Thymus (tissue), 11 donors: ENCODE measurements around the gene EGLN2. TPM values are rescaled to one million over a fixed set of nuclear protein-coding genes. Genes with fewer than 3 reads are reported as not detected.
A peak's percentile ranks its signal among the peaks of the same experiment; 100 is the strongest.
"Not testable (repeated sequence)": the region's sequence is repeated elsewhere in the genome, so short reads cannot be mapped to it uniquely, and the experiment has no call there.

Source experiments
- DNase-seq, 9 donors: peaks; one replicate each; pipeline ENCODE4 v3.0.0-alpha.2; 2013; ENCODE audit warnings: low spot score in 9 of 9, low read depth in 6 of 9, missing footprints in 1 of 9
- H3K27ac ChIP-seq, 2 donors: one replicate each; pipeline ENCODE4 v1.5.1; 2013; ENCODE audit warnings: control low read depth in 1 of 2, low read depth in 1 of 2, low read length in 1 of 2, mild to moderate bottlenecking in 1 of 2, moderate library complexity in 1 of 2
- H3K27me3 ChIP-seq, 2 donors: one replicate each; pipeline ENCODE4 v1.5.1; 2013; ENCODE audit warnings: low read length in 1 of 2; ENCODE audit not compliant: control insufficient read depth in 2 of 2, insufficient read depth in 1 of 2
- H3K36me3 ChIP-seq, 2 donors: one replicate each; pipeline ENCODE4 v1.5.1; 2013; ENCODE audit warnings: low read length in 1 of 2, mild to moderate bottlenecking in 1 of 2, moderate library complexity in 1 of 2; ENCODE audit not compliant: control insufficient read depth in 2 of 2, insufficient read depth in 2 of 2
- H3K4me1 ChIP-seq, 2 donors: one replicate each; pipeline ENCODE4 v1.5.1; 2013; ENCODE audit warnings: low read length in 2 of 2; ENCODE audit not compliant: control insufficient read depth in 2 of 2, insufficient read depth in 2 of 2
- H3K4me3 ChIP-seq, 2 donors: one replicate each; pipeline ENCODE4 v1.5.1; 2013; ENCODE audit warnings: low read length in 2 of 2, control low read depth in 1 of 2, mild to moderate bottlenecking in 1 of 2
- H3K9me3 ChIP-seq, 2 donors: one replicate each; pipeline ENCODE4 v1.5.1; 2013; ENCODE audit warnings: low read length in 1 of 2, mild to moderate bottlenecking in 1 of 2; ENCODE audit not compliant: control insufficient read depth in 2 of 2, insufficient read depth in 1 of 2
- WGBS: extraction: QIAGEN DNeasy Blood & Tissue Kit; methylation state at CpG from one replicate; pipeline ENCODE4 v1.1.7; 2013; 5-methylcytosine and 5-hydroxymethylcytosine counted together
- polyA plus RNA-seq: library from polyadenylated mRNA; stranded (reverse); fragments of 200-250 nt; gene quantifications from one replicate; pipeline ENCODE4 v1.2.3, GENCODE V29; 2013
- total RNA-seq: library from RNA; stranded (reverse); fragments of 120-200 nt; gene quantifications from one replicate; pipeline ENCODE4 v1.2.4, GENCODE V29; 2013
- donor health status: healthy.

Gene EGLN2
- total and polyA plus RNA-seq, 2 donors = 80.0 to 90.3 TPM

DNA sequence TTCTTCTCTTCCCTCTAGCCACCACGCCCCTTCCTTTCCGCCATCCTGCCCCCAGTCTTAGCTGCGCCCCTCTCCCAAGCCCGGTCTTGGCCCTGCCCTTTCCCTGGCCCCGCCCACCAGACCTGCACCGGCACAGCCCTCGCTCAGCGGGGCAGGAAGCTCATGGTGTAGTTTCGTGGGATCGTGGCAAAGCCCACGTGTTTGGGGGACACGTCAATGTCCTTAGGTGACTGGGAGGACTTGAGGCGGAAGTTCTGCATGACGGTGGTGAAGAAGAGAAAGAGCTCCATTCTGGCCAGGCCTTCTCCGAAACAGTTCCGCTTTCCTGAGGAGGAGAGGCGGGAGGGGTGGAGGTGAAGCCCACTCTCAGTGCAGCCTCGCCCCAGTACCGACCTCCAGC, 44.7 kb downstream of the EGLN2 start:
- H3K36me3 ChIP-seq = not testable (repeated sequence)
- peak overlapping the region in 1 of 2 donors; percentile 31 for H3K27ac ChIP-seq

DNA sequence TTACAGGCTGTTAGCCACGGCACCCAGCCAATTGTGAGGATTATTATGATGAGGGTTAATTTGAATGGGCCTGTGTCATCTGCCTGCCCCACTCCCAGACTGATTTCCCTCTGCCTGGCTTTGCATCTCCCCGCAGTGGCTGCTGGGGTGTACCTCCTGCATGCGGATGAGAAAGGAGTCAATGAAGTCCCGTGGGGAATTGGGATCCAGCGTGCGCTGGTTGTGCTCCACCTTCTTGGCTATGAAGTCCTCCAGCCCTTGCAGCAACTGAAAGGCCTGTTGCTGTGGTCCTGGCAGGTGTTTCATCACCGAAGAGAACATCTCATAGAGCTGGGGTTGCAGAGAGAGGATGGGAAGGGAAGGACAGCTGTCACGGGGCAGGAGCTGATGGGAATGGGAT, 47.7 kb downstream of the EGLN2 start:
- H3K9me3 ChIP-seq, H3K27ac ChIP-seq, DNase-seq, H3K36me3 ChIP-seq, H3K4me1 ChIP-seq, H3K4me3 ChIP-seq: not testable (repeated sequence)
- peaks cover 2 to 29% of the 10 kb centered on the region in 2 donors for H3K27me3 ChIP-seq
- 95% methylated on average over 8 of the region's 8 CpGs for WGBS

More for the DNA sequence above, 44.7 kb downstream of the EGLN2 start:
- Histone ChIP-seq H3K4me3 (peak overlapping the region in 1 of 2 donors; percentile 21), H3K27me3 (peaks cover 2 to 11% of the 10 kb centered on the region in 2 donors)
- WGBS = 1% methylated on average over 16 of the region's 19 CpGs
- not testable (repeated sequence) for H3K4me1 ChIP-seq, H3K9me3 ChIP-seq
- peak in 3 of 9 donors; percentile 3 to 72 (median 54) for DNase-seq

DNA sequence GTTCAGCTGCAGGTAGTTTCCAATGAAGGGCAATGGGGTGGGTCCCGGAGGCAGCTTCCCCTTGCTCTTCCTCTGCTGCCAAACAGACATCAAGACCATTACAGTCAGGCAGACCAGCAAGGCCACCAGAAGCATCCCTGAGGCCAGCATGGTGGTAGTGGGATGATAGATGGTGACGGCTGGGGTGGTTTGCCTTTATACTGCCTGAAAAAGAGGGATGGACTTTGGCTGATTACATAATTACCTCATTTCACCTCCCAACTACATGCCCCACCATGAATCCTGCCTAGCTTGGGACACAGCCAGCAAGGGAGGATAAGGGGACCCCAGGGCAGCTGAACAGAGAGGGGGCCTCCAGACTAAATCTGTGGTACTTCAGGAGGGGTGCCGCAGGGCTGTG, 51.3 kb downstream of the EGLN2 start, which contains the start of gene CYP2A6:
CYP2A6 (minus strand) TSS at position 171 of the 400 bp plus-strand sequence; CDS start at position 150, 21 bp downstream.
- 95% methylated on average over 3 of the region's 3 CpGs for WGBS
- not testable (repeated sequence) for DNase-seq

DNA sequence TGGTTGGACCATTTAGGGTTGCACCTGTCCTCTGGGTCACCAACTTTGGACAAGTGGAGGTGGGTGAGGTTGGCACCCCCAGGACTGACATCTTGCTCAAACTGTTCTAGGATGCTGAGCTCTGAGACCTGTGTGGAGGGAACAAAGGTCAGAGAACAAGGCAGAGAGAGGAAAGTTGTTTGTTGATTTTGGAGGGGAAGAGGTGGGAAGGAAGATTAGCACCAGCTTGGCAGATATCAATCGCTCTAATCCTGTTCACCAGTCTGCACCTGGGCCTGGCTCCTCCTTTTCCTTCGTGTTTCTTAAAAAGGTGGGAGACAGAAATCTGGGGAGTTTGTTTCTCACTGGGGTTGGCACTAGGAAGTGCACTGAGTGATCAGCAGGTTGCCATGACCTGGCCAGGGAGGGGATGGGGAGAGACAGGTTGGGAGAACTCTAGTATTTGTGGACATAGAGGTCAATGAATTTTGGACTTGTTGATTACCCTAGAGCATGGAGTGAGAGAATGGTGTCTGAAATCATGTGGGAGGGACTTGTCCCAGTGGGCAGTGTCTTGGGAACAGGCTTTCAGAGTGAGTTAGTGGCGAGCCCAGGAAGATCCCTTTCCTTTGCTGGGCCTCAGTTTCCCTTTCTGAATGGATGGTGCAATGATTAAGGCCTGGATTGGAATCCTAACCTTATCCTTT, 53.6 kb downstream of the EGLN2 start:
- not testable (repeated sequence) for H3K4me3 ChIP-seq, H3K27ac ChIP-seq, H3K4me1 ChIP-seq, H3K9me3 ChIP-seq, H3K36me3 ChIP-seq, DNase-seq
- peaks cover 2 to 27% of the 10 kb centered on the region in 2 donors for H3K27me3 ChIP-seq
- 84% methylated on average over 2 of the region's 3 CpGs for WGBS

More for the DNA sequence above, 51.3 kb downstream of the EGLN2 start, which contains the start of gene CYP2A6:
- peaks cover 2 to 29% of the 10 kb centered on the region in 2 donors for H3K27me3 ChIP-seq
- H3K4me3 ChIP-seq, H3K36me3 ChIP-seq, H3K9me3 ChIP-seq, H3K4me1 ChIP-seq, H3K27ac ChIP-seq: not testable (repeated sequence)

Other genes starting within 250 kb of the EGLN2 start
- gene SHKBP1, start 222.3 kb upstream of the EGLN2 start, total RNA-seq = 33.1 TPM
- 117 TPM for gene SHKBP1, start 222.3 kb upstream of the EGLN2 start, polyA plus RNA-seq
- gene LTBP4, start 197.8 kb upstream of the EGLN2 start, total RNA-seq = 6.0 TPM
- gene LTBP4, start 197.8 kb upstream of the EGLN2 start, polyA plus RNA-seq = 35.6 TPM
- 2.0 TPM for gene NUMBL, start 108.5 kb upstream of the EGLN2 start, total RNA-seq
- 15.3 TPM for gene NUMBL, start 108.5 kb upstream of the EGLN2 start, polyA plus RNA-seq
- 21.6 TPM for gene COQ8B, start 82.3 kb upstream of the EGLN2 start, total RNA-seq
- 40.1 TPM for gene COQ8B, start 82.3 kb upstream of the EGLN2 start, polyA plus RNA-seq
- 6.7 TPM for gene ITPKC, start 82.1 kb upstream of the EGLN2 start, total RNA-seq
- gene ITPKC, start 82.1 kb upstream of the EGLN2 start, polyA plus RNA-seq = 35.5 TPM
- gene ACTMAP, start 48.7 kb upstream of the EGLN2 start, total RNA-seq = 1.1 TPM
- 7.4 TPM for gene ACTMAP, start 48.7 kb upstream of the EGLN2 start, polyA plus RNA-seq
- gene SNRPA, start 48.0 kb upstream of the EGLN2 start, total RNA-seq = 60.9 TPM
- gene SNRPA, start 48.0 kb upstream of the EGLN2 start, polyA plus RNA-seq = 58.4 TPM
- gene MIA, start 23.7 kb upstream of the EGLN2 start, total RNA-seq = 3.8 TPM
- 38.7 TPM for gene MIA, start 23.7 kb upstream of the EGLN2 start, polyA plus RNA-seq
- 24.2 TPM for gene RAB4B, start 20.9 kb upstream of the EGLN2 start, total RNA-seq
- 86.7 TPM for gene RAB4B, start 20.9 kb upstream of the EGLN2 start, polyA plus RNA-seq
- 0.09 TPM for gene CYP2A6, start 51.3 kb downstream of the EGLN2 start, total RNA-seq
- gene CYP2A6, start 51.3 kb downstream of the EGLN2 start, polyA plus RNA-seq = 0.16 TPM
- gene CYP2A7, start 83.0 kb downstream of the EGLN2 start, total RNA-seq = not detected
- 0.21 TPM for gene CYP2A7, start 83.0 kb downstream of the EGLN2 start, polyA plus RNA-seq
- gene CYP2B6, start 192.1 kb downstream of the EGLN2 start, total RNA-seq = not detected
- 0.02 TPM for gene CYP2B6, start 192.1 kb downstream of the EGLN2 start, polyA plus RNA-seq